Hematopoietic multipotent progenitor cell treated with erythropoietin and hydrocortisone succinate and interleukin-3 and kit ligand, for 6 days (in vitro differentiated cells): ENCODE data around the gene AAK1.
A peak's percentile ranks its signal among the peaks of the same experiment; 100 is the strongest.
"Not testable (repeated sequence)": the region's sequence is repeated elsewhere in the genome, so short reads cannot be mapped to it uniquely, and the experiment has no call there.

Experiments used
- DNase-seq: peaks from one replicate; pipeline ENCODE4 v3.0.0-alpha.2; 2015

AAK1 gene

GRCh38 chr2:69643602-69644505 is at the start of gene AAK1:
TSS of gene AAK1 (minus strand) at chr2:69643739. CDS start at chr2:69643040, 699 bp downstream.
- peak; percentile 91 for DNase-seq

DNA sequence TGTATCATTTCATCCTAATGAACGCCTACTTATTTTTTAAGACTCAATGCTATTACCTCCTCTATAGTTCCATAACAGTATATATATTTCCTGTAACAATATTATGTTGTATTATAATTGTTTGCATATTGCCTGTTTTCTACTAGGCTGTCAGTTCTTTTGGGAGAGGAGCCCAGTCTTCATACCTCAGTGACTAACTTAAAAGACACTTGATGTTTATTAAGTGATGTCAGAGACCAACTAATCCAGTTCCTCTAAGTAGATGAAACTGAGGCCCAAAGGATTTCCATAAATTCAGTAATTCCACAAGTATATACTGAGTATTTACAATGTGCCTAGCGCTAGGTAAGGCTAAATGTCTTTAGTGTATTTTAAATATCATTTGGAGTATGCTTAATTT is 48.9 kb upstream of the AAK1 start:
- no peak for DNase-seq

DNA sequence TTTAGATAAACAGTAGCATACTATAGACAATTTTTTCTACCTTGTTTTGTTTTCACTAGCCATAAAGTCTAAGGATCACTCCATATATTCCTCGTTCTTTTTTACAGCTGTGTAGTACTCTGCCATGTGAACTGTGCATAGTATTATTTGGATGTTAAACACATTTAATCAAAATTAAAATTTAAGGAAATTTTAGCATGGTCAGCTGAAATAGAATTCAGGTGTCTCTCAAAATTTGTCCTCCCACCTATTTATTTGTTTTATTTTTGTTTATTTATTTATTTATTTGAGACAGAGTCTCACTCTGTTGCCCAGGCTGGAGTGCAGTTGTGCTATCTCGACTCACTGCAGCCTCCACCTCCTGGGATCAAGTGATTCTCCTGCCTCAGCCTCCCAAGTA is 46.4 kb upstream of the AAK1 start:
- DNase-seq, result no peak

DNA sequence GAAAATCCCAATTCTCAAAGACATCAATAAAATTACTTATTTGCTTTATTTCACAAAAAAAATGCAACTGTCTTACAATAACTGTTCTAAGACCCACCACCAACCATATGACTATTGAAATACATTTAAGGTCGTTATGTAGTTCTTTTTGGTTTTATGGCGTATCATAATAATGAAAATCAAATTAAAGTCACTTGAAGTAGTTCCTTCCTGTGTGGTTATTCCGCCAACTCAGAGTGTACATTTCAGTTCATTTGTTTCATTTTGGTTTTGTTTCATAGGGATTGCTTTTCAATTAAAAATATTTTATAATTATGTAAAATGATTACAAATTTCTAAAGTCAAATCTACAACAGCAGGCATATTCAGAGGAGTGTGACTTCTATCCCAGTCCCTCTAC is 45.9 kb upstream of the AAK1 start:
- no peak for DNase-seq

DNA sequence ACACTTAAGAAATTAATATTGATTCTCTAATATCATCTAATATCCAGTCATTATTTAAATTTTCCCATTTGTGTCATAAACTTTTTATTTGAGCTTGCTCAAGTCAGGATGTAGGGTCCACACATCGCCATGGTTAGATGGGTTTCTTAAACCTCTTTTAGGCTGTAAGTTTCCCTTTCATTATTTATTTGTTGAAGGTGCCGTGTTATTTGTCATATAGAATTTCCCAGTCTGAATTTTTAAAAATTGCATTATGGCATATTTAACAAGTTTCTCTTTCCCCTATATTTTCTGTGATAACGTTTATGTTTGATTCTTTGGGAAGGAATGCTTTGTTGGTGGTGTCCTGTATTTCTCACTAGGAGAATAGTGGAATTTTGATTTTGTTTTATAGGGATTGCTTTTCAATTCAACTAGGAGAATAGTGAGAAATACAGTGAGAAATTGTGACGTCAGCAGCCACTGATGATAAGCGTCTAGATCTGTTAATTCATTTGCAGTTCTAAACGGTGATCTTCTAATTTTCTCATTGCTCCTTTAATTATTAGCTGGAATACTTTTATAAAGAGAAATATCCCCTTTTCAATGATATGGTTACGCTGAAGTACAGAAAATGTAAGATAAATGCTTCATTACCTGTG is 44.6 kb upstream of the AAK1 start:
- no peak for DNase-seq

DNA sequence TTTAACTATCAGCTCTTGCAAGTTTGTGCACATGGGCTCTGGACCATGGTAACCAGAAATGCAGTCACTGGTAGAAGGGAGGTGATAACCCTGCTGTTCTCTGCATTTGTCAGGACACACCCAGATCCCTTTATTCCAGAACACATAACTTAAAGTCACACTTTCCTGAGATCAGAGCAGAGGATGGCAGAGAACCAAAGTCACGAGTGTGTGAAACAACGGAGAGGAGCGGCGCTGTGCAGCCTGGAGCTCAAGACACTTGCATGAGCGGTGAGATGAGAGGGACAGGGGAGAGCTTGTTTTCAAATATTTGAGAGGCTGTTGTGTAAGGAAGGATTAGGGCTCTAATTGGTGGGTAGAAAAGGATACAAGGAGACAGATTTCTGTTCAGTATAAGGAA is 43.3 kb upstream of the AAK1 start:
- DNase-seq, result no peak

GRCh38 chr2:69685321-69686048 is 41.9 kb upstream of the AAK1 start:
- peak; percentile 33 for DNase-seq

- DNase-seq, result peak; percentile 47
Measured at GRCh38 chr2:69683170-69683971, 39.8 kb upstream of the AAK1 start.

GRCh38 chr2:69682525-69682924 is 39.0 kb upstream of the AAK1 start:
- no peak for DNase-seq

DNA sequence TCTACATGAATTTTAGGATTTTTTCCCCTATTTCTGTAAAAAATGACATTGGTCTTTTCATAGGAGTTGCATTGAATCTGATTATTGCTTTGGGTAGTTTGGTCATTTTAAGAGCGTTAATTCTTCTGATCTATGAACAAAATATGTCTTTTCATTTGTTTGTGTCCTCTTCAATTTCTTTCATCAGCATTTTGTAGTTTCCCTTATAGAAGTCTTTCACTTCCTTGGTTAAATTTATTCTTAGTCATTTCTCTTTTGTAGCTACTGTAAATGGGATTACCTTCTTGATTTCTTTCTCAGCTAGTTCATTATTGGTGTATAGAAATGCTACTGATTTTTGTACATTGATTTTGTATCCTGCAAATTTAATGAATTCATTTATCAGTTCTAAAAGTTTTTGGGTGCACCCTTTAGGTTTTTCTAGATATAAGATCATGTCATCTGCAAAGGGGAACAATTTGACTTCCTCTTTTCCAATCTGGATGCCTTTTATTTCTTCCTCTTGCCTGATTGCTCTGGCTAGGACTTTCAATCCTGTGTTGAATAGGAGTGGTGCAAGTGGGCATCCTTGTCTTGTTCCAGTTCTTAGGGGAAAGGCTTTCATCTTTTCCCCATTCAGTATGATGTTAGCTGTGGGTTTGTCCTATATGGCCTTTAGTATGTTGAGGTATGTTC is 36.6 kb upstream of the AAK1 start:
- no peak for DNase-seq

DNA sequence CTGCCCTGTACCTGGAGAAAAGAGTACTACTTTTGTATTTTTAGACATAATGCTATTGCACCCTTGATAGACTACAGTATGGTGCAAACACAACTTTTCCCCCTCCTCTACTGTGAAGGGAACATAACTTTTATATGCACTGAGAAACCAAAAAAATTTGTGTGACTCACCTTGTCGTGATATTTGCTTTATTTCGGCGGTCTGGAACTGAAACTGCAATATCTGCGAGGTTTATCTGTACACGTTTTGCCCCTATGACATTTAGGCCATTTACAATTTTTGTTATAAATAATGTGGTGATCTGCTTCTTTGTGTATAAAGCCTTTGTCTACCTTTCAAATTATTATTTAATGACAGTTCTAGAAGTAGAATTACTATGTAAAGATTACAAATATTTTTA is 34.4 kb upstream of the AAK1 start:
- no peak for DNase-seq

DNA sequence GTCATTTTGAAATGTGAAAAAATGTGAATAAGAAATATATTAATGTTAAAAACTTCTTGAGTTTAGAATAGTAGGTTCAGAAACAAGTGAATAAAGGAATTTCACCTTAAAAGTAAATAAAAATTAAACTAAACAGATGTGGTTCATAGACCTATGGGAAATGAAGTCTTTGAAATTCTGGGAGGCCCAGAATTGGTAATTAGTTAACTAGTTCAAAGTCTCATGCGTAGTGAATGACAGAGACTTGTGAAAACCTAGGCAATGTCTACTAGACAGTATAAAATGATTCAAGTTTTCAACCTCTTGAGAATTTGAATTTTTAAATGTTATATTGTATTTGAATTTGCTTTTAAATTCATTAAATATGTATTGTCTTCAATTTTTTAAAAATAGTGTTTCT is 32.6 kb upstream of the AAK1 start:
- no peak for DNase-seq

GRCh38 chr2:69674316-69674670 is 30.8 kb upstream of the AAK1 start:
- DNase-seq, result no peak

GRCh38 chr2:69673098-69673497 is 29.6 kb upstream of the AAK1 start:
- DNase-seq, result not testable (repeated sequence)

DNA sequence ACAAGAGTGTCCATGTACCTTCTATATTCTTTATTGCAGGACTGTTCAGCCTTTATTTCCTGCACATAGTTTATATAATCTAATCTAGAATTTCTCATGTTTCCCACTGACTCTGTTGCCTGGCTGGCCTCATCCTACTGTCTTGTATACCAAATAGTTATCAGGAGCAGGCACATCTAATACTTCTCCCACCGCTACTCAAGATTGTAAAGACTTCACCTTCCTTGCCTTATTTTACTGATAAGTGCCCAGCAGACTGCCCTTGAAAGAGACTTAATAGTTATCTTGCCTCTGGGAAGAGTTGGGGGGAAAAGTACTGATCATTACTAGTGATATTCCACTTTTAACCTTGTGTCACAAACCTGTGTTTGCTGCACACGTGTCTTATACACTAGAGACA is 26.1 kb upstream of the AAK1 start:
- peak; percentile 60 for DNase-seq

DNA sequence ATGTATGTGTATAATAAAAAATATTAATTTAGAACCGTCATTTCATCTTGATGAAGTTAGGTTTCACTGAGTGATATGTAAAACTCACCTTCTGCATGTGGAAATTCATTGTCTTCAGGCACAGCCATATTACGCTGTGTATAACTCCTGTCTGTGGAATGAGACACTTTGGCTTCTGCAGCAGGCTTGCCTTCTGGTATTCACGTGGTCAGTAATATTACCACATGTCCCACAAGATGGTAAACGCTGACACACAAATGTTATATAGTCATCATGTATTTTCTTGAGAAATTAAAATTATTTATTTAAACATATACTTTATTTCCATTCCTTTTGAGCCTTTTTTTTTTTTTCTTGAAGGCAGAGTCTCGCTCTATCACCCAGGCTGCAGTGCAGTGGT is 25.1 kb upstream of the AAK1 start:
- no peak for DNase-seq

DNA sequence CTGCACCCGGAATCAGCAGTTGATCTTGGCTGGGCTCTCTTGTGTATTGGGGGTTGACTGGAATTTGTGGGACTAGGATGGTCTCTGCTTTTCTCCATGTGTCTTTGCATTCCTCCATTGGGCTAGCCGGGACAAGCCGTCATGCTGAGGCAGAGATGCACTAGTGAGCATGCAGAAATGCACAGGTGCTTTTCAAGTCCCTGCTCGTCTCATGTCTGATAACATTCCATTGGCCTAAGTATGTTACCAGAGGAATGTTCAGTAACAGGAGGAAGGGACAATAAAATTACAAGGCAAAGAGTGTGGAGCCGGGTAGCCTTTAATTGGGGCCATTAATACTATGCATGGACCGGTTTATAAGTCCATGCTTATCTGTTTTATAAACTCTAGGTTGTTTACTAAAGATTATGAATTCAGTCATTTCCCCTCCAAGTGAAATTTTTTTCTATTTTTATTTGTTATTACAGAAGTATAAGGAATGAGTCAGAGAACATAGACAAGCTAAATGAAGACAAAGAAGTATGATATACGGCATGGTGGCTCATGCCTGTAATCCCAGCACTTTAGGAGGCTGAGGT is 24.4 kb upstream of the AAK1 start:
- DNase-seq, result no peak

- peak; percentile 39 for DNase-seq
Measured at GRCh38 chr2:69665152-69665551, 21.6 kb upstream of the AAK1 start.

DNA sequence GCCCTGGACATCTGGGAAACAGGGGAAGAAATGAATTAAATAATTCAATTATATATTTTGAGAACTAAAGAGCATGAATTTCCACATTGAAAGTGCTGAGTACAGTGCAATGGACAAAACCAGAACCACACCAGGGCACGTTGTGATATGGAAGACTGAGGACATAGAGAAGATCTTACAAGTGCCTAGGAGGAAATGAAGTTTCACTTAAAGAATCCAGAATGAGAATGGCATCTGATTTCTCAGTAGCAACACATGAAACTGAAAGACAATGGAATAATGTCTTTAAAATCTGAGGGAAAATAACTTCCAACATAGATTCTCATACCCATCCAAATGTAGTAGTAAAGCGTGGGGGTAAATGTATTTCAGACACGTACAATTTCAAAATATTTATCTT is 20.3 kb upstream of the AAK1 start:
- no peak for DNase-seq

DNA sequence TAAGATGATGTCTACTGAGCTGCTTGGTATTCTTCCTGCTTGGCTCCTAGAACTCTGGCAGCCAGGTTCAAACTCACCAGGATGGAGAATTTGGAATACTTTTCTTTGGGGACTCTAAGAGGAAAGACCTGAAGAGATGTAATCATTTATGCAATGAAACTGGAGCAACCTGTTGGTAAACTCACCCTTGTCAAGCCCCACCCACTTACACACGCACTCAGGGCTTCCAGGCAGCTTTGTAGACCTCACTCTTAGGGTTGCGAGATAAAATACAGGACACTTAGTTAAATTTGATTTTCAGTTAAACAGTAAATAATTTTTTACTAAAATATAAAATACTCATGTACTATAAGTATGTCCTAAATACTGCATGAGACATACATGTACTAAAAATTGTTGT is 19.0 kb upstream of the AAK1 start:
- not testable (repeated sequence) for DNase-seq

- no peak for DNase-seq
Measured at GRCh38 chr2:69660637-69661036, 17.1 kb upstream of the AAK1 start.

- DNase-seq, result no peak
Measured at GRCh38 chr2:69659941-69660483, 16.5 kb upstream of the AAK1 start.
